GM23338 (cell line): ENCODE data around the gene ARSI. TPM values are rescaled to one million over a fixed set of nuclear protein-coding genes. Genes with fewer than 3 reads are reported as not detected.

Source experiments
- ATAC-seq: fragments of 200-7000 bp; cut with Tn5 transposase; 3 replicates; pipeline ENCODE4 v1.9.1; 2020
- DNase-seq: peaks from one replicate; pipeline ENCODE4 v3.0.0-alpha.2; 2015; ENCODE audit warnings: low spot score
- H2AFZ ChIP-seq: fragments of 200-600 bp; sonication (generic); 2 replicates; pipeline ENCODE4 v1.8.0; 2016; ENCODE audit warnings: antibody characterized with exemption, mild to moderate bottlenecking, moderate library complexity
- H3F3A ChIP-seq: fragments of 200-600 bp; sonication (generic); replicated peaks from 2 replicates; pipeline ENCODE4 v1.8.0; 2017; ENCODE audit warnings: antibody characterized with exemption, mixed run types, low read depth
- H3K27ac ChIP-seq: fragments of 200-600 bp; sonication (generic); 2 replicates; pipeline ENCODE4 v1.6.1; 2016; ENCODE audit warnings: low read depth
- H3K27me3 ChIP-seq: fragments of 200-600 bp; sonication (generic); 2 replicates; pipeline ENCODE4 v1.8.0; 2016; ENCODE audit warnings: mild to moderate bottlenecking, mixed run types, moderate library complexity; ENCODE audit not compliant: insufficient read depth
- H3K36me3 ChIP-seq: fragments of 200-600 bp; sonication (generic); 2 replicates; pipeline ENCODE4 v1.8.0; 2016; ENCODE audit warnings: mild to moderate bottlenecking; ENCODE audit not compliant: insufficient read depth
- H3K4me1 ChIP-seq: fragments of 200-600 bp; sonication (generic); 2 replicates; pipeline ENCODE4 v1.8.0; 2016; ENCODE audit warnings: mild to moderate bottlenecking, moderate library complexity; ENCODE audit not compliant: insufficient read depth
- H3K4me2 ChIP-seq: fragments of 200-600 bp; sonication (generic); 2 replicates; pipeline ENCODE4 v1.7.1; 2017; ENCODE audit warnings: mixed run types
- H3K4me3 ChIP-seq: fragments of 200-600 bp; sonication (generic); 2 replicates; pipeline ENCODE4 v1.6.1; 2016; ENCODE audit warnings: mixed run types
- H3K79me2 ChIP-seq: fragments of 200-600 bp; sonication (generic); replicated peaks from 2 replicates; pipeline ENCODE4 v1.8.0; 2017; ENCODE audit warnings: mild to moderate bottlenecking; ENCODE audit not compliant: insufficient read depth
- H3K9me2 ChIP-seq: fragments of 200-600 bp; sonication (generic); 2 replicates; pipeline ENCODE4 v1.8.0; 2017; ENCODE audit not compliant: insufficient read depth
- H4K20me1 ChIP-seq: fragments of 200-600 bp; sonication (generic); replicated peaks from 2 replicates; pipeline ENCODE4 v1.8.0; 2017; ENCODE audit warnings: mild to moderate bottlenecking; ENCODE audit not compliant: insufficient read depth
- H3K27ac Mint-ChIP-seq: 2 replicates; pipeline ENCODE4 v1.8.0; 2020; ENCODE audit warnings: inconsistent platforms, mild to moderate bottlenecking, moderate library complexity, mixed read lengths
- H3K27me3 Mint-ChIP-seq: 3 replicates; pipeline ENCODE4 v1.8.0; 2022; ENCODE audit warnings: low read depth, mild to moderate bottlenecking, moderate library complexity, mixed read lengths, inconsistent platforms; ENCODE audit not compliant: insufficient read depth, poor library complexity
- H3K36me3 Mint-ChIP-seq: 3 replicates; pipeline ENCODE4 v1.8.0; 2021; ENCODE audit warnings: low read depth, mild to moderate bottlenecking, inconsistent platforms, moderate library complexity, mixed read lengths
- H3K4me1 Mint-ChIP-seq: 3 replicates; pipeline ENCODE4 v1.8.0; 2020; ENCODE audit warnings: mild to moderate bottlenecking, inconsistent platforms, mixed read lengths
- H3K4me3 Mint-ChIP-seq: 3 replicates; pipeline ENCODE4 v1.8.0; 2021; ENCODE audit warnings: moderate library complexity, mild to moderate bottlenecking, inconsistent platforms, mixed read lengths
- H3K9me3 Mint-ChIP-seq: 3 replicates; pipeline ENCODE4 v1.8.0; 2020; ENCODE audit warnings: moderate library complexity, mild to moderate bottlenecking, inconsistent platforms, mixed read lengths
- CREB1 ChIP-seq: fragments of 250-450 bp; sonication (Bioruptor Pico); IDR thresholded peaks from 2 replicates; pipeline ENCODE4 v1.5.0; 2020; ENCODE audit warnings: low read depth, mild to moderate bottlenecking, moderate library complexity
- EZH2 ChIP-seq: fragments of 200-600 bp; sonication (generic); IDR thresholded peaks from one replicate; pipeline ENCODE4 v1.8.0; 2017; ENCODE audit warnings: antibody characterized with exemption, mild to moderate bottlenecking, low read depth; ENCODE audit not compliant: unreplicated experiment
- EZH2phosphoT487 ChIP-seq: fragments of 200-600 bp; sonication (generic); IDR thresholded peaks from one replicate; pipeline ENCODE4 v1.8.1; 2018; ENCODE audit warnings: antibody characterized with exemption; ENCODE audit not compliant: unreplicated experiment
- JUNB ChIP-seq: IDR thresholded peaks from one replicate; pipeline ENCODE4 v1.6.1; 2016; ENCODE audit warnings: antibody characterized with exemption; ENCODE audit not compliant: unreplicated experiment
- NANOG ChIP-seq: IDR thresholded peaks from 2 replicates; pipeline ENCODE4 v1.6.1; 2016; ENCODE audit warnings: antibody characterized with exemption, borderline replicate concordance
- ZNF331 ChIP-seq: fragments of 250-450 bp; sonication (Bioruptor Pico); IDR thresholded peaks from 2 replicates; pipeline ENCODE4 v1.5.0; 2020; ENCODE audit warnings: low read depth, mild to moderate bottlenecking, moderate library complexity
- polyA plus RNA-seq: library from polyadenylated mRNA; unstranded; fragments of >200 nt; fragmentation: Nextera tagmentation; extraction: Ambion mirVana; gene quantifications from 2 replicates; pipeline ENCODE4 v1.2.1, GENCODE V29; 2016
- total RNA-seq: library from RNA; depleted of rRNA; stranded (reverse); fragments of >200 nt; shearing (Covaris generic); gene quantifications from 2 replicates; pipeline ENCODE4 v1.2.3, GENCODE V29; 2014
- TF ChIP-seq, protein P1 (sequence below): fragments of 250-450 bp; sonication (Bioruptor Pico); IDR thresholded peaks from 2 replicates; pipeline ENCODE4 v1.5.0; 2020; ENCODE audit warnings: mild to moderate bottlenecking, moderate library complexity
- TF ChIP-seq, protein P2 (sequence below): IDR thresholded peaks from 2 replicates; pipeline ENCODE4 v1.6.1; 2016; ENCODE audit warnings: antibody characterized with exemption
- TF ChIP-seq, protein P3 (sequence below): IDR thresholded peaks from one replicate; pipeline ENCODE4 v1.6.1; 2018; ENCODE audit warnings: antibody characterized with exemption; ENCODE audit not compliant: unreplicated experiment
- TF ChIP-seq, protein P4 (sequence below), 2 experiments: fragments of 200-600 bp in 1 of 2; sonication (generic) in 1 of 2; conservative IDR thresholded peaks; 2 replicates each; pipeline versions ENCODE4 v1.5.1 to v1.6.1; 2016 to 2017; ENCODE audit warnings: antibody characterized with exemption in 2 of 2, low read depth in 2 of 2, mild to moderate bottlenecking in 2 of 2, moderate library complexity in 1 of 2

The ARSI gene
- total and polyA plus RNA-seq, 2 experiments from 2014 or later: 0.99 to 6.9 TPM

DNA sequence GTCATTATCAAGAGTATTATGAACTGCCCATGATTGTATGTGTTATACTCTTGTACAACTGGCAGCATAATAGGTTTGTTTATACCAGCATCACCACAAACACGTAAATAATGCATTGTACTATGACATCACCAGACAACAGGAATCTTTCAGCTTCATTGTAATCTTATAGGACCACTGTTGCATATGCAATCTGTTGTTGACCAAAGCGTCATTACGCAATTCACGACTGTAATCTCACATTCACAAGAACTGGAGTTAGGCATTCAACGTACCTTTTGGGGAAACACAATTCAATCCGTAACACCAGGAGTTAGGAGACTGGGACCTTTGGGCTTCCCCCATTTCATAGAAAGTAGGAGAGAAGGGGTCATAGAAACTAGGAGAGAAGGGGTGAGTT lies 20.4 kb upstream of the ARSI start (continued):
- TF ChIP-seq, protein P1, sequence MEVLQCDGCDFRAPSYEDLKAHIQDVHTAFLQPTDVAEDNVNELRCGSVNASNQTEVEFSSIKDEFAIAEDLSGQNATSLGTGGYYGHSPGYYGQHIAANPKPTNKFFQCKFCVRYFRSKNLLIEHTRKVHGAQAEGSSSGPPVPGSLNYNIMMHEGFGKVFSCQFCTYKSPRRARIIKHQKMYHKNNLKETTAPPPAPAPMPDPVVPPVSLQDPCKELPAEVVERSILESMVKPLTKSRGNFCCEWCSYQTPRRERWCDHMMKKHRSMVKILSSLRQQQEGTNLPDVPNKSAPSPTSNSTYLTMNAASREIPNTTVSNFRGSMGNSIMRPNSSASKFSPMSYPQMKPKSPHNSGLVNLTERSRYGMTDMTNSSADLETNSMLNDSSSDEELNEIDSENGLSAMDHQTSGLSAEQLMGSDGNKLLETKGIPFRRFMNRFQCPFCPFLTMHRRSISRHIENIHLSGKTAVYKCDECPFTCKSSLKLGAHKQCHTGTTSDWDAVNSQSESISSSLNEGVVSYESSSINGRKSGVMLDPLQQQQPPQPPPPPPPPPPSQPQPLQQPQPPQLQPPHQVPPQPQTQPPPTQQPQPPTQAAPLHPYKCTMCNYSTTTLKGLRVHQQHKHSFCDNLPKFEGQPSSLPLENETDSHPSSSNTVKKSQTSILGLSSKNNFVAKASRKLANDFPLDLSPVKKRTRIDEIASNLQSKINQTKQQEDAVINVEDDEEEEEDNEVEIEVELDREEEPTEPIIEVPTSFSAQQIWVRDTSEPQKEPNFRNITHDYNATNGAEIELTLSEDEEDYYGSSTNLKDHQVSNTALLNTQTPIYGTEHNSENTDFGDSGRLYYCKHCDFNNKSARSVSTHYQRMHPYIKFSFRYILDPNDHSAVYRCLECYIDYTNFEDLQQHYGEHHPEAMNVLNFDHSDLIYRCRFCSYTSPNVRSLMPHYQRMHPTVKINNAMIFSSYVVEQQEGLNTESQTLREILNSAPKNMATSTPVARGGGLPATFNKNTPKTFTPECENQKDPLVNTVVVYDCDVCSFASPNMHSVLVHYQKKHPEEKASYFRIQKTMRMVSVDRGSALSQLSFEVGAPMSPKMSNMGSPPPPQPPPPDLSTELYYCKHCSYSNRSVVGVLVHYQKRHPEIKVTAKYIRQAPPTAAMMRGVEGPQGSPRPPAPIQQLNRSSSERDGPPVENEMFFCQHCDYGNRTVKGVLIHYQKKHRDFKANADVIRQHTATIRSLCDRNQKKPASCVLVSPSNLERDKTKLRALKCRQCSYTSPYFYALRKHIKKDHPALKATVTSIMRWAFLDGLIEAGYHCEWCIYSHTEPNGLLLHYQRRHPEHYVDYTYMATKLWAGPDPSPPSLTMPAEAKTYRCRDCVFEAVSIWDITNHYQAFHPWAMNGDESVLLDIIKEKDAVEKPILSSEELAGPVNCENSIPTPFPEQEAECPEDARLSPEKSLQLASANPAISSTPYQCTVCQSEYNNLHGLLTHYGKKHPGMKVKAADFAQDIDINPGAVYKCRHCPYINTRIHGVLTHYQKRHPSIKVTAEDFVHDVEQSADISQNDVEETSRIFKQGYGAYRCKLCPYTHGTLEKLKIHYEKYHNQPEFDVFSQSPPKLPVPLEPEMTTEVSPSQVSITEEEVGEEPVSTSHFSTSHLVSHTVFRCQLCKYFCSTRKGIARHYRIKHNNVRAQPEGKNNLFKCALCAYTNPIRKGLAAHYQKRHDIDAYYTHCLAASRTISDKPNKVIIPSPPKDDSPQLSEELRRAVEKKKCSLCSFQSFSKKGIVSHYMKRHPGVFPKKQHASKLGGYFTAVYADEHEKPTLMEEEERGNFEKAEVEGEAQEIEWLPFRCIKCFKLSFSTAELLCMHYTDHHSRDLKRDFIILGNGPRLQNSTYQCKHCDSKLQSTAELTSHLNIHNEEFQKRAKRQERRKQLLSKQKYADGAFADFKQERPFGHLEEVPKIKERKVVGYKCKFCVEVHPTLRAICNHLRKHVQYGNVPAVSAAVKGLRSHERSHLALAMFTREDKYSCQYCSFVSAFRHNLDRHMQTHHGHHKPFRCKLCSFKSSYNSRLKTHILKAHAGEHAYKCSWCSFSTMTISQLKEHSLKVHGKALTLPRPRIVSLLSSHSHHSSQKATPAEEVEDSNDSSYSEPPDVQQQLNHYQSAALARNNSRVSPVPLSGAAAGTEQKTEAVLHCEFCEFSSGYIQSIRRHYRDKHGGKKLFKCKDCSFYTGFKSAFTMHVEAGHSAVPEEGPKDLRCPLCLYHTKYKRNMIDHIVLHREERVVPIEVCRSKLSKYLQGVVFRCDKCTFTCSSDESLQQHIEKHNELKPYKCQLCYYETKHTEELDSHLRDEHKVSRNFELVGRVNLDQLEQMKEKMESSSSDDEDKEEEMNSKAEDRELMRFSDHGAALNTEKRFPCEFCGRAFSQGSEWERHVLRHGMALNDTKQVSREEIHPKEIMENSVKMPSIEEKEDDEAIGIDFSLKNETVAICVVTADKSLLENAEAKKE (CRISPR knock-in tag): no peak
- TF ChIP-seq, protein P2, sequence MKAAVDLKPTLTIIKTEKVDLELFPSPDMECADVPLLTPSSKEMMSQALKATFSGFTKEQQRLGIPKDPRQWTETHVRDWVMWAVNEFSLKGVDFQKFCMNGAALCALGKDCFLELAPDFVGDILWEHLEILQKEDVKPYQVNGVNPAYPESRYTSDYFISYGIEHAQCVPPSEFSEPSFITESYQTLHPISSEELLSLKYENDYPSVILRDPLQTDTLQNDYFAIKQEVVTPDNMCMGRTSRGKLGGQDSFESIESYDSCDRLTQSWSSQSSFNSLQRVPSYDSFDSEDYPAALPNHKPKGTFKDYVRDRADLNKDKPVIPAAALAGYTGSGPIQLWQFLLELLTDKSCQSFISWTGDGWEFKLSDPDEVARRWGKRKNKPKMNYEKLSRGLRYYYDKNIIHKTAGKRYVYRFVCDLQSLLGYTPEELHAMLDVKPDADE: no peak
- no peak for TF ChIP-seq NANOG
- TF ChIP-seq EZH2: no peak

DNA sequence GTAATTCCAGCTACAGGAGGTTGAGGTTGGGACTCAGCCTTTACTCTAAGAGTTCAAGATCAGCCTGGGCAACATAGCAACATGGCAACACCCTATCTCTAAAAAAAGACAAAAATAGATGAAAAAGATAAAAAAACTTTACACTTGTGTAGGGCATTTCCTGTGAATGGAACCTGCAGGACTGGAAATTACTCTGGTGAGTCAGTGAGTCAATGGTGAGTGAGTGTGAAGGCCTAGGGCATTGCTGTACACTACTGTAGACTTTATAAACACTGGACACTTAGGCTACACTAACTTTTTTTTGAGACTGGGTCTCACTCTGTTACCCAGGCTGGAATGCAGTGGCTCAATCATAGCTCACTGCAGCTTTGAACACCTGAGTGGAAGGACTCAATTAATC lies 19.5 kb upstream of the ARSI start:
- Mint-ChIP-seq H3K27me3 (peaks cover 9% of the 10 kb centered on the region), H3K9me3 (no peaks in the 10 kb centered on the region), H3K4me3 (no peak overlapping the region), H3K27ac (no peak overlapping the region), H3K4me1 (peaks cover 10% of the 10 kb centered on the region), H3K36me3 (no peaks in the 10 kb centered on the region)
- no peaks in the 10 kb centered on the region for H4K20me1 ChIP-seq
- no peaks in the 10 kb centered on the region for H3K36me3 ChIP-seq
- H3F3A ChIP-seq: no peaks in the 10 kb centered on the region
- DNase-seq (no peak), ATAC-seq (no peak)
- no peak overlapping the region for H3K27ac ChIP-seq
- H3K79me2 ChIP-seq: no peaks in the 10 kb centered on the region
- TF ChIP-seq JUNB (no peak), ZNF331 (CRISPR knock-in tag) (no peak), CREB1 (CRISPR knock-in tag) (no peak), EZH2phosphoT487 (no peak)
- TF ChIP-seq, protein P3, sequence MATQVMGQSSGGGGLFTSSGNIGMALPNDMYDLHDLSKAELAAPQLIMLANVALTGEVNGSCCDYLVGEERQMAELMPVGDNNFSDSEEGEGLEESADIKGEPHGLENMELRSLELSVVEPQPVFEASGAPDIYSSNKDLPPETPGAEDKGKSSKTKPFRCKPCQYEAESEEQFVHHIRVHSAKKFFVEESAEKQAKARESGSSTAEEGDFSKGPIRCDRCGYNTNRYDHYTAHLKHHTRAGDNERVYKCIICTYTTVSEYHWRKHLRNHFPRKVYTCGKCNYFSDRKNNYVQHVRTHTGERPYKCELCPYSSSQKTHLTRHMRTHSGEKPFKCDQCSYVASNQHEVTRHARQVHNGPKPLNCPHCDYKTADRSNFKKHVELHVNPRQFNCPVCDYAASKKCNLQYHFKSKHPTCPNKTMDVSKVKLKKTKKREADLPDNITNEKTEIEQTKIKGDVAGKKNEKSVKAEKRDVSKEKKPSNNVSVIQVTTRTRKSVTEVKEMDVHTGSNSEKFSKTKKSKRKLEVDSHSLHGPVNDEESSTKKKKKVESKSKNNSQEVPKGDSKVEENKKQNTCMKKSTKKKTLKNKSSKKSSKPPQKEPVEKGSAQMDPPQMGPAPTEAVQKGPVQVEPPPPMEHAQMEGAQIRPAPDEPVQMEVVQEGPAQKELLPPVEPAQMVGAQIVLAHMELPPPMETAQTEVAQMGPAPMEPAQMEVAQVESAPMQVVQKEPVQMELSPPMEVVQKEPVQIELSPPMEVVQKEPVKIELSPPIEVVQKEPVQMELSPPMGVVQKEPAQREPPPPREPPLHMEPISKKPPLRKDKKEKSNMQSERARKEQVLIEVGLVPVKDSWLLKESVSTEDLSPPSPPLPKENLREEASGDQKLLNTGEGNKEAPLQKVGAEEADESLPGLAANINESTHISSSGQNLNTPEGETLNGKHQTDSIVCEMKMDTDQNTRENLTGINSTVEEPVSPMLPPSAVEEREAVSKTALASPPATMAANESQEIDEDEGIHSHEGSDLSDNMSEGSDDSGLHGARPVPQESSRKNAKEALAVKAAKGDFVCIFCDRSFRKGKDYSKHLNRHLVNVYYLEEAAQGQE: no peak
- TF ChIP-seq, protein P4, sequence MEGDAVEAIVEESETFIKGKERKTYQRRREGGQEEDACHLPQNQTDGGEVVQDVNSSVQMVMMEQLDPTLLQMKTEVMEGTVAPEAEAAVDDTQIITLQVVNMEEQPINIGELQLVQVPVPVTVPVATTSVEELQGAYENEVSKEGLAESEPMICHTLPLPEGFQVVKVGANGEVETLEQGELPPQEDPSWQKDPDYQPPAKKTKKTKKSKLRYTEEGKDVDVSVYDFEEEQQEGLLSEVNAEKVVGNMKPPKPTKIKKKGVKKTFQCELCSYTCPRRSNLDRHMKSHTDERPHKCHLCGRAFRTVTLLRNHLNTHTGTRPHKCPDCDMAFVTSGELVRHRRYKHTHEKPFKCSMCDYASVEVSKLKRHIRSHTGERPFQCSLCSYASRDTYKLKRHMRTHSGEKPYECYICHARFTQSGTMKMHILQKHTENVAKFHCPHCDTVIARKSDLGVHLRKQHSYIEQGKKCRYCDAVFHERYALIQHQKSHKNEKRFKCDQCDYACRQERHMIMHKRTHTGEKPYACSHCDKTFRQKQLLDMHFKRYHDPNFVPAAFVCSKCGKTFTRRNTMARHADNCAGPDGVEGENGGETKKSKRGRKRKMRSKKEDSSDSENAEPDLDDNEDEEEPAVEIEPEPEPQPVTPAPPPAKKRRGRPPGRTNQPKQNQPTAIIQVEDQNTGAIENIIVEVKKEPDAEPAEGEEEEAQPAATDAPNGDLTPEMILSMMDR (conservative IDR thresholded peaks at IDR 0.05; ENCODE audit: low read depth in 2 of 2): no peak
- no peaks in the 10 kb centered on the region for H3K27me3 ChIP-seq
- no peaks in the 10 kb centered on the region for H3K9me2 ChIP-seq
- H2AFZ ChIP-seq: no peak overlapping the region
- H3K4me1 ChIP-seq: no peaks in the 10 kb centered on the region
- no peak overlapping the region for H3K4me3 ChIP-seq
- H3K4me2 ChIP-seq: no peak overlapping the region
